ENCODE results near the gene ZNF334.

The ZNF334 gene

DNA sequence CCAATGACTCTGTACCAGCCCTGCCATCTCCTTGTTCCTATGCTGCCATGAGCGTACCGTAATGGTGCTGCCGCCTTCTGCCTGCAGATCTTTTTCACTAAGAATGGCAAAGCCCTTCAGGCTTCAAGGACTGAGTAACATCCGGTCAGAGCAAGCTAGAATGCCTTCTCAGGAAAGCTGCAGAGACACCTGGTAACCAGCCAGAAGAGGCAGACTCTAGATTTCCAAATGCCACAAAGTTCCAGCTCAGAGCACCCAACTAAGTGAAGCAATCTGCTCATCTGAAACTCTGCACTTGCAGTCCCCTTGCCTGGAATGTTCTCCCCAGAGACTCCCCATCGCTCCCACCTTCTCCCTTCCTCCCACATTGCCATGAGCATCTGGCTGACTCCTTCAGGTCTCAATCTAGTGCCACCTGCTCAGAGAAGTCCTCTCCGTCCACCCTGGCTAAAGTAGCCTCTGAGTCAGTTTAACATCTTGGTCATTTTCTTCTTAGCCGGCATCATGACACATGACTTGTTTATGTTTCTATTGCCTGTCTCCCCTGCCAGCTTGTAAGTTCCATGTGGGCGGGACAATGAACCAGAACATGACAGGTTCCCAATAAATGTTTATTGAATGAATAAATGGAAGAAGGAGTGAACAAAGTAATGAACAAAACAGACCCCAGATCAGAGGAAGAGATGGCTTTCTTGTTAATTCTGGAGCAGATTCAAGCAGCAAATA, 44.0 kb upstream of the ZNF334 start:
- no peak overlapping the region for H3K4me3 ChIP-seq (ENCODE audit: low read length)
- DNase-seq (ENCODE audit: low read depth): peak; percentile 63
- no peak for TF ChIP-seq CTCF (IDR thresholded peaks at IDR 0.05; ENCODE audit: insufficient read depth, low read depth, low read length, missing control alignments)

GRCh38 chr20:46555370-46555956, 42.1 kb upstream of the ZNF334 start:
- DNase-seq (ENCODE audit: low read depth): no peak
- no peak for TF ChIP-seq CTCF (IDR thresholded peaks at IDR 0.05; ENCODE audit: insufficient read depth, low read depth, low read length, missing control alignments)
- no peak overlapping the region for H3K4me3 ChIP-seq (ENCODE audit: low read length)

GRCh38 chr20:46554828-46555227, 41.5 kb upstream of the ZNF334 start:
- no peak for TF ChIP-seq CTCF (IDR thresholded peaks at IDR 0.05; ENCODE audit: insufficient read depth, low read depth, low read length, missing control alignments)
- no peak for DNase-seq (ENCODE audit: low read depth)
- H3K4me3 ChIP-seq (ENCODE audit: low read length): no peak overlapping the region

GRCh38 chr20:46553926-46554325, 40.6 kb upstream of the ZNF334 start:
- no peak for DNase-seq (ENCODE audit: low read depth)
- H3K4me3 ChIP-seq (ENCODE audit: low read length): no peak overlapping the region
- TF ChIP-seq CTCF (IDR thresholded peaks at IDR 0.05; ENCODE audit: insufficient read depth, low read depth, low read length, missing control alignments): no peak

GRCh38 chr20:46552460-46553420, 39.4 kb upstream of the ZNF334 start:
- no peak for DNase-seq (ENCODE audit: low read depth)
- H3K4me3 ChIP-seq (ENCODE audit: low read length): no peak overlapping the region
- TF ChIP-seq CTCF (IDR thresholded peaks at IDR 0.05; ENCODE audit: insufficient read depth, low read depth, low read length, missing control alignments): no peak

- no peak overlapping the region for H3K4me3 ChIP-seq (ENCODE audit: low read length)
- TF ChIP-seq CTCF (IDR thresholded peaks at IDR 0.05; ENCODE audit: insufficient read depth, low read depth, low read length, missing control alignments): no peak
- no peak for DNase-seq (ENCODE audit: low read depth)
These were observed 38.4 kb upstream of the ZNF334 start for GRCh38 chr20:46551522-46552381.

Data from epithelial cell of esophagus (primary cell).